GM18517 (cell line): ENCODE data around the gene ETV1.
"Not testable (repeated sequence)": the region's sequence is repeated elsewhere in the genome, so short reads cannot be mapped to it uniquely, and the experiment has no call there.

Source experiments
- ATAC-seq: cut with Tn5 transposase; IDR thresholded peaks from one replicate; pipeline ENCODE4 v1.9.1; 2021; ENCODE audit warnings: mild to moderate bottlenecking, moderate library complexity; ENCODE audit not compliant: unreplicated experiment

The ETV1 gene

GRCh38 chr7:13933091-13933490, 56.4 kb downstream of the ETV1 start:
- ATAC-seq = no peak

GRCh38 chr7:13932131-13932530, 57.3 kb downstream of the ETV1 start:
- no peak for ATAC-seq

DNA sequence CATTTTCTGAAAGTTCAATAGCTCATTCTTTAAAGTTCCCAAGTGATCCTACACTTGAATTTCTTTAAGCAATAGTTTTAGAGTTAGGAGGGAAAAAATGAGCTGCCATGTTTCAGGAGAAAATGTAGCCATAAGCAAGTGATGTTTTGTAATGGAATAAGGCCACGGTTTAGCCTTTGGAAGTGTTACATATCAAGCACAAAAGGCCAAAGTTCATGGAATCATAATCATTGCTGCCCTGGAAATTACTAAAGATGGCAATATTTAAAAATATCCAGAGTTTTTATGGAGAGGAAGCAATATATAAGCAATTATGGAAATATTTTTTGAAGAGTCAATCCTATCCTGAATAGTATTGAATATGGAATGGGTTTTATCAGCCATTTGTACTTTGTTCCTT, 68.4 kb downstream of the ETV1 start:
- ATAC-seq = no peak

DNA sequence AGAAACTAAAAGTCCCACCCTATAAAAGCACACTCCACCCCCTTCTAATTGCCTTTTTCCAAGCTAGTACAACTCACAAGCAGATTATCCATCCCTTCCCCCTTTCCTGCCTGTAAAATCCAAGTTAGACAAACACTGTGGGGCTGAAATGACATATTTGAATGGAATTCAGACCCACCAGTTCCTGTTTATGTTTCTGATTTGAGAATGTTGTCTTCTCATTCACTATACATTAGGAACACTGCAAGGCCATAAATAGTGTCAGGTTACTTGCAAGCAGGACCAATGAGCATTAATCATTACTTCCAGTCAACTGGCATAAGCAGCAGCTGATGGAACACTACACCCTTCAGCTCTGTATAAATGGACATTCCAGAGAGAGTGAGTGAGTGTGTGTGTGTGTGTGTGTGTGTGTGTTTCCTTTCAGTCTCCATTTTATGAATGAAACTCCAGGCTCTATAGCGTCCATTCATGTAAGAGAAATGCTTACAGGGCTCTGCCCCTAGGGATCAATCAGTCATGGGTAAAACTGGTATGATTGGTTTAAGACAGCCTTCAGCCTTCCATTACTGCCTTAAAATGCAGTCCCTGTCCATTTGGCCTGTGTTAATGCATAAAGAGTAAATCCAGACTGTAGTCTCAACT, 69.3 kb downstream of the ETV1 start:
- no peak for ATAC-seq

- ATAC-seq = not testable (repeated sequence)
These were observed 71.1 kb downstream of the ETV1 start for GRCh38 chr7:13918333-13918732.

- ATAC-seq = not testable (repeated sequence)
These were observed 72.4 kb downstream of the ETV1 start for GRCh38 chr7:13917103-13917502.

DNA sequence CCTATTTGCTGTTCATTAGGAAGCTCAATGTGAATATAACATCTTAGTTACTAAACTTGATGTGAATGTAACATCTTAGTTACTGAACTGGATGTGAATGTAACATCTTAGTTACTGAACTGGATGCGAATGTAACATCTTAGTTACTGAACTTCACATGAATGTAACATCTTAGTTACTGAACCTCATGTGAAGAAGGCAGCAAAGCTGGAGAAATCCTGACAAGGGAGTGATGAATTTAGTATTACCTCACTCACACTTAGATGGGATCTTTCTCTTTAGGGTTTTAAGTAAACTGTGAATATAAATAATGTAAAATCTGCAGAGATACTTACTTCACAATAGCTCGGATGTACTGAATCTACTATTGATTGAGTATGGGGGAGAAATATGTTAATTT, 73.6 kb downstream of the ETV1 start:
- no peak for ATAC-seq

DNA sequence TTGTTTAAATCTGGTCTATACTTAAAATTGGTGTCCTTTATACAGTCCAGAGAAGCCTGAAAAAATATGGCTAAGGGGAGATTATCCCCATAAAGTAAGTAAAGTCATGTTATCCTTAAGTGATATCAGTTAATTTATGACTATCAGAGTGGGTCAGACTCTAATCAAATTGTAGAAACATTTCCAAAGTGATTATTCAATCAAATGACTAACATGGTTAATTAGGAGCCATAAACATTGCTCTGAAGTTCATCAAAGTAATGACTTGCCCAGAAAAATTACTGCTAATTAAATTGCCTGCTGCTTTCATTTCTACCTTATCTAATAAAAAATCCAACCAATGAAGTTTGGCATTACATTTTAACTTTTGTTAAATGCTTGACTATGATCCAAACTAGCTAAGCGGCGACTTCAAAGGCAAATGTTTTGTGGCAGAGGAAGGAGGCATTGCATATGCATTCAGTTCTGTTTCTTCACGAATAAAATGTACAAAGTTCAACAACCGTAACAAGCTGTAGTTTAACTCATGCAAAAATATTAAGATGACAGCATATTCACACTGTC, 76.7 kb downstream of the ETV1 start:
- no peak for ATAC-seq

DNA sequence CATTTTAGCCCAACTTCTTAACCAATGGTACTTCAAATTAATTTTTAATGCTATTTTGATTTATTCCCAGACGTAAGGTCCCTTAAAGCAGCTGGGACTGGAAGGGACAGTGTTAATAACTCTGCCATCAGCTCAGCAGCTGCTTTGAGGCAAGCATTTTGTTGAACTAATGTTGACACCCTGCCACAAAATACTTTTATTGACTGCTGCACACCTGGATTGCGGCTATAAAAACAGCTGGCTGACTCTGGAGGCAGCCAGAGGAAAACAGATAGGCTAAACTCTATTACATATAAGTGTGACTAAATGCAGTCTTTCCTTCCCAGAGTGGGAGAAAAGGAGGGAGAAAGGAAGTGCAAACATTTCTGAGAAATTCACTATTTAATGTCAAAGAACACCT, 77.6 kb downstream of the ETV1 start:
- ATAC-seq = no peak

DNA sequence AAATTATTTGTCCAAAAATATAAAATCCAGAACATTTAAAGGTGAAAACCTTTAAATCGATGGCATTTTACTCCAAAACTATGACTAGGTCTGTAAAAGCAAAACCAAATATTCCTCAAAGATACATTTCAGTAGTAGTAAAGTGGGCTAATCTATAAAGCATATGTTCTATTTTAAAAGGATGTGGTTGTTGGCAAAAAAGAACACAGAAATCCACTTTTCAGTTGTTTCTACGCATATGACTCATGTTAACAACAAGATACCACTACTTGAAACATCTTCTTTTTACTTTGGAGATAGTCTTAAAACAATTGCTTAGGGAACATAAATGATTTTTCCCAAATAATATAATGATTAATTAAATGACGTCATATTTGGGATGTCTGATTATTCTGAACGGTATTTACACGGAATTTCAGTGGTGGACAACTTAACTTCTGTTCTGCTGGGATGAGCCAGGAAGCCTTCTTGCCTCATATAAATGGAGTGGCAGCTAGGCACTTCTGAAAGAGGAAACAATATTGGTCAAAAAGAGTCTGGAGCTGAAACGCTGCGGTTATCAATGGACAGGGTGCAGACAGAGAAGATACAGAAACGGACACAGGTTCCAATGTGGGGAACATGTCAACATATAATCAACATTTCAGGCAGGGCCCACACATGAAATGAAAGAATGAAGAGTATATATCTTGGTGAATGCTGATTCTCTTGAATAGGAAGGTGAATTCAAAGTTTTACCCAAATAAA, 78.5 kb downstream of the ETV1 start:
- ATAC-seq = no peak

GRCh38 chr7:13908667-13909397, 80.6 kb downstream of the ETV1 start:
- ATAC-seq = no peak

- no peak for ATAC-seq
These were observed 81.6 kb downstream of the ETV1 start for GRCh38 chr7:13907831-13908230.

GRCh38 chr7:13904689-13905088, 84.8 kb downstream of the ETV1 start:
- no peak for ATAC-seq

DNA sequence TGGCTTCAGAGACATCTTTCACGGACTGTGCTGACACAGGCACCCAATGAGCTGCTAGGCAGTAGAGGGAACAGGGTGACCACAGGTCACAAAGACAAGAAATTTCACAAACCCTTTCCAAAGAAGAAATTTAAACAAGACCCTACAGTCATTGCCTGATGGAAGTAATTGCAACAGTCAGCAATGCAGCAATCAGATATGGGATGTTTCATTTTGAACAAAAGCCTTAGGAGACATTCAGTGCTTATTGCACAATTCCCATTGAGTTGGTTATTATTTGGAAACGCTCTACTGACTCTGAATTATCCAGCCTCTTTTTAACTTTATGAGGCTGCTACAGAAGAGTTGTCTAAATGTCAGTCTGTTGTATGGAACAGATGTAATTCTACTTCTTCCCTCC, 85.5 kb downstream of the ETV1 start:
- no peak for ATAC-seq

DNA sequence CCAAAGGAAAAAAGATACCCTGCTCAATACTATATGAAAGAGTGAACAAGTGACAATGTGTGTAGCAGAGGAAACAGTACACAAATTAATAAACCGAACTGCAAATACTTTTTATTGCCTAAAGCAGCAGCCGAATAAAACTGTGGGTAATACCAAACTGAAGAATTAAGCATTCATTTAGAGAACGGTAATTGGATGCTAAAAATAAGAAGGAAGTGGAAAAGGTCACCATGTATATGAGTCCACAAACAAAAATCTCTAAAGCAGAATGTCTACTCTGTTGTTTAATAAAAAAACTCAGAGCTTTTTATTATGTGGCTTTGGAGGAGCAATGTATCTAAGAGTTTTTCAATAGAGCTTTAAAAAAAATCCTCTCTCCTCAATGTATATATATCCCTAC, 87.9 kb downstream of the ETV1 start:
- no peak for ATAC-seq

- no peak for ATAC-seq
These were observed 90.4 kb downstream of the ETV1 start for GRCh38 chr7:13898957-13899670.

- ATAC-seq = no peak
These were observed 91.6 kb downstream of the ETV1 start for GRCh38 chr7:13897819-13898218.

GRCh38 chr7:13894954-13895353, 94.5 kb downstream of the ETV1 start:
- ATAC-seq = no peak

GRCh38 chr7:13894377-13894776, 95.1 kb downstream of the ETV1 start:
- ATAC-seq = no peak

DNA sequence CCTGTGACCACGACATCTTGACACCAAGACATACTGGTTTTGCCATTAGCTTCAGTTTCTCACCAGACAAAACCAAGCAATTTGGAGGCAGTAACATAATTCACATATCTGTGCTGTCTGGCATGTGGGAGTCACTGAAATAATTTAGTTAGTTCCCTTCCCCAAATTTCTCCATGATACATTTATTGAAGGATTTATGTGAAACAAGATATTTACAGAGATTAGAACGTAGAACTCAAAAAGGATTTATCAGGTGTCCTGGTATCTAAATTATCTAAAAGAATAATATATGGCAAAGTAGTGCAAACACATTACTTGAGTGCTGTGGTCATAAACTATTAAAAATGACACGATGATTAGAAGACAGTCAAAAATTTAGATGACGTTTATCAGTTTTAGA, 98.7 kb downstream of the ETV1 start:
- ATAC-seq = no peak

- no peak for ATAC-seq
These were observed 103.1 kb downstream of the ETV1 start for GRCh38 chr7:13886356-13886755.
